Smooth muscle cell (in vitro differentiated cells): ENCODE measurements around the gene TFEB. TPM values are rescaled to one million over a fixed set of nuclear protein-coding genes. Genes with fewer than 3 reads are reported as not detected.

Source experiments
- DNase-seq: peaks from one replicate; lab custom pipeline; 2025; ENCODE audit not compliant: unreplicated experiment; lab: John Stamatoyannopoulos, UW
- H2AFZ ChIP-seq: fragments of 200-600 bp; sonication (generic); 2 replicates; pipeline ENCODE4 v1.6.0; 2016; ENCODE audit warnings: antibody characterized with exemption, low read depth, mild to moderate bottlenecking
- H3F3A ChIP-seq: fragments of 200-600 bp; sonication (generic); 2 replicates; pipeline ENCODE4 v1.6.0; 2017; ENCODE audit warnings: antibody characterized with exemption, low read depth
- H3K27ac ChIP-seq: fragments of 200-600 bp; sonication (generic); 2 replicates; pipeline ENCODE4 v1.5.1; 2016; ENCODE audit warnings: low read depth, mild to moderate bottlenecking
- H3K27me3 ChIP-seq: fragments of 200-600 bp; sonication (generic); 2 replicates; pipeline ENCODE4 v1.6.1; 2016; ENCODE audit warnings: low read depth, mild to moderate bottlenecking
- H3K36me3 ChIP-seq: fragments of 200-600 bp; sonication (generic); 2 replicates; pipeline ENCODE4 v1.5.1; 2016; ENCODE audit warnings: low read depth
- H3K4me1 ChIP-seq: fragments of 200-600 bp; sonication (generic); 2 replicates; pipeline ENCODE4 v1.5.1; 2016; ENCODE audit warnings: low read depth
- H3K4me2 ChIP-seq: fragments of 200-600 bp; sonication (generic); 2 replicates; pipeline ENCODE4 v1.6.0; 2016; ENCODE audit warnings: mild to moderate bottlenecking
- H3K4me3 ChIP-seq: fragments of 200-600 bp; sonication (generic); 2 replicates; pipeline ENCODE4 v1.5.1; 2016; ENCODE audit warnings: mild to moderate bottlenecking
- H3K79me2 ChIP-seq: fragments of 200-600 bp; sonication (generic); 2 replicates; pipeline ENCODE4 v1.6.0; 2016; ENCODE audit warnings: low read depth, mild to moderate bottlenecking
- H3K9ac ChIP-seq: fragments of 200-600 bp; sonication (generic); 2 replicates; pipeline ENCODE4 v1.6.0; 2016; ENCODE audit warnings: low read depth
- H3K9me3 ChIP-seq: fragments of 200-600 bp; sonication (generic); replicated peaks from 2 replicates; pipeline ENCODE4 v1.5.1; 2016; ENCODE audit warnings: low read depth
- H4K20me1 ChIP-seq: fragments of 200-600 bp; sonication (generic); 2 replicates; pipeline ENCODE4 v1.6.0; 2016; ENCODE audit warnings: low read depth
- WGBS: methylation state at CpG from one replicate; pipeline ENCODE4 v1.1.7; 2016; ENCODE audit warnings: low lambda C conversion rate; 5-methylcytosine and 5-hydroxymethylcytosine counted together
- polyA plus RNA-seq: library from polyadenylated mRNA; unstranded; fragments of >200 nt; fragmentation: Nextera tagmentation; extraction: Ambion mirVana; gene quantifications from 2 replicates; pipeline ENCODE4 v1.2.1, GENCODE V29; 2016
- total RNA-seq: library from RNA; depleted of rRNA; stranded (reverse); fragments of >200 nt; gene quantifications from 2 replicates; pipeline ENCODE4 v1.2.3, GENCODE V29; 2014
- TF ChIP-seq, protein P1 (sequence below): fragments of 200-600 bp; sonication (generic); IDR thresholded peaks from 2 replicates; pipeline ENCODE4 v1.5.1; 2017; ENCODE audit warnings: borderline replicate concordance, mild to moderate bottlenecking, antibody characterized with exemption; ENCODE audit not compliant: insufficient read depth, poor library complexity, severe bottlenecking

TFEB gene
- total and polyA plus RNA-seq, 2 experiments from 2014 or later: 15.3 to 15.7 TPM

DNA sequence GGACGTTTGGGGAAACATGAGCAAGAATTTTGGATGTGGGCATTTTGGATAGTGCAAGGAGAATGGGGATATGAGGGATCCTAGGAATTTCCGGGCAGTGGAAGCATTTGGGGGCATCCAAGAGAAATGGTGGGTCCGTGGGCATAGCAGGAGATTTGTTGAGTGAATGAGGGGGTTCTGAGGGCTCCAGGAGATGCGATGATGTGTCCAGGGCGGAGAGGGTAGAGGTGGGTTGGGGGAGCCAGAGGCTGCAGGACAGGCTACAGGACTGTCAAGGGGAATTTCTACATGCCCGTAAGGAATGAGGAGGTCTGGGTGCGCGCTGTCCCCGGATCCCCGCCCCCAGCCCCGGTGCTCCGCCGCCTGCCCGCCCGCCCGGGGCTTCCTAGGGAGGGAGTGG lies 43.9 kb upstream of the TFEB start:
- 8% methylated on average over 6 of the region's 16 CpGs for WGBS
- Histone ChIP-seq H3K4me3 (peak overlapping the region; percentile 55), H3K4me2 (peak overlapping the region; percentile 95), H3K9me3 (no peaks in the 10 kb centered on the region), H3K9ac (peak overlapping the region; percentile 24), H3K4me1 (peaks cover 14% of the 10 kb centered on the region), H3F3A (no peaks in the 10 kb centered on the region), H2AFZ (no peak overlapping the region), H3K79me2 (no peaks in the 10 kb centered on the region), H4K20me1 (no peaks in the 10 kb centered on the region), H3K36me3 (peaks cover 4% of the 10 kb centered on the region), H3K27ac (no peak overlapping the region), H3K27me3 (no peaks in the 10 kb centered on the region)
- no peak for DNase-seq
- TF ChIP-seq, protein P1, sequence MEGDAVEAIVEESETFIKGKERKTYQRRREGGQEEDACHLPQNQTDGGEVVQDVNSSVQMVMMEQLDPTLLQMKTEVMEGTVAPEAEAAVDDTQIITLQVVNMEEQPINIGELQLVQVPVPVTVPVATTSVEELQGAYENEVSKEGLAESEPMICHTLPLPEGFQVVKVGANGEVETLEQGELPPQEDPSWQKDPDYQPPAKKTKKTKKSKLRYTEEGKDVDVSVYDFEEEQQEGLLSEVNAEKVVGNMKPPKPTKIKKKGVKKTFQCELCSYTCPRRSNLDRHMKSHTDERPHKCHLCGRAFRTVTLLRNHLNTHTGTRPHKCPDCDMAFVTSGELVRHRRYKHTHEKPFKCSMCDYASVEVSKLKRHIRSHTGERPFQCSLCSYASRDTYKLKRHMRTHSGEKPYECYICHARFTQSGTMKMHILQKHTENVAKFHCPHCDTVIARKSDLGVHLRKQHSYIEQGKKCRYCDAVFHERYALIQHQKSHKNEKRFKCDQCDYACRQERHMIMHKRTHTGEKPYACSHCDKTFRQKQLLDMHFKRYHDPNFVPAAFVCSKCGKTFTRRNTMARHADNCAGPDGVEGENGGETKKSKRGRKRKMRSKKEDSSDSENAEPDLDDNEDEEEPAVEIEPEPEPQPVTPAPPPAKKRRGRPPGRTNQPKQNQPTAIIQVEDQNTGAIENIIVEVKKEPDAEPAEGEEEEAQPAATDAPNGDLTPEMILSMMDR: no peak

DNA sequence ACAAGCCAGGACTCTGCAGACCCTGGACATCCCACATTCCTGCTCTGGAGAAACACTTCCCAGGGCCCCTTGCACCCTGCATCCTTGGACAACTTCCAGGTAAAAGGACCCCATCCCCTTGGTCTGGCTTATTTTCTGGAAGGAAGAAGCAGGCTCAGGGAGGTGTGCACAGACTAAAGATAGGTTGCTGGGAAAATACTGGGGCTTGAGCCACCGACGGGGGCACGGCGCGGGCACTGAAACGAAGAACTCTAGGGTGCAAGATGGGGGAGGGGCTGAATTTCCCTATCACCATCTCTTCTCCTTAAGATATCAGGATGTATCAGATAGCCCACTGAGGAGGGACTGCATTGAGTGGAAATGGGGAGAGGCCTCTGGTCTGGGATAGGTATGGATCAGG lies 43.5 kb upstream of the TFEB start:
- Histone ChIP-seq H3K4me1 (peaks cover 14% of the 10 kb centered on the region), H2AFZ (no peak overlapping the region), H4K20me1 (no peaks in the 10 kb centered on the region), H3K27ac (no peak overlapping the region), H3K4me2 (peak overlapping the region; percentile 95), H3K36me3 (peaks cover 4% of the 10 kb centered on the region), H3F3A (no peaks in the 10 kb centered on the region), H3K9ac (peak overlapping the region; percentile 24), H3K79me2 (no peaks in the 10 kb centered on the region), H3K9me3 (no peaks in the 10 kb centered on the region), H3K27me3 (no peaks in the 10 kb centered on the region), H3K4me3 (peak overlapping the region; percentile 55)
- 51% methylated on average over 6 of the region's 6 CpGs for WGBS
- no peak for DNase-seq
- TF ChIP-seq, protein P1: no peak

DNA sequence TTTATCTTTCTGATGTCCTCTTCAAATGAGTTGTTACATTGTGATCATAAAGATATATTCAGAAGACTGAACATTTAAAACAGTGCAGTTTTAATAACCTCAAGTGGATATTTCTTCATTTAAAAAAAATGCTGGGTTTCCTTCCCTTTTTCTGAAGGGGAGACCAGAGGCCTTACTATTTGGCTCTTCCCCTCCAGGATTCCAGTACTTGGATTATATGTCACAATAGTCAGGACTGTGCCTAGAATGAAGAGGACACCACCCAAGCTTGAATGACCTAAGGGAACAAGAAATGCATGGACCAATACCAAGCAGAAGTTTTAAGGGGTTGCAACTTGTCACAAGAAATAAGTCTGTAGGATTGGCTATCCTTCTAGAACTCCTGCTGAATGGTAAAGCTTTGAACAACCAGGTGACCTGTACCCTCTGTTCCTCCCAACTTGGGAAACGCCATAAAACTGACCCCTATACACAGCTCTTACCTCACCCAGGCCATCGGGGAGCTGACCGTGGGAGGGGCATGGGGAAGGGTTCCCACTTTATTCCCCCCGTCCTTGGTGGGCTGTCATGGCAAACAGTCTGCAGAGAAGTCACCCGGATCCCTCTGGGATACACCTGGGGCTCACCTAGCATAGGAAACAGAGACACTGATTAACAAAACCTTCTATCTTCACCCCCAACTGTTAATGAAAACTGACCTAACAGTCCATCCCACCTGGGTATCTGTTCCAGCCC lies 42.3 kb upstream of the TFEB start:
- Histone ChIP-seq H3K9ac (no peak overlapping the region), H4K20me1 (no peaks in the 10 kb centered on the region), H3K27me3 (no peaks in the 10 kb centered on the region), H3K4me2 (no peak overlapping the region), H3K27ac (no peak overlapping the region), H3K36me3 (peaks cover 4% of the 10 kb centered on the region), H3K9me3 (no peaks in the 10 kb centered on the region), H3K4me1 (peaks cover 14% of the 10 kb centered on the region), H3K4me3 (no peak overlapping the region), H3K79me2 (no peaks in the 10 kb centered on the region), H3F3A (no peaks in the 10 kb centered on the region), H2AFZ (no peak overlapping the region)
- WGBS: 94% methylated on average over 5 of the region's 5 CpGs
- DNase-seq: no peak
- TF ChIP-seq, protein P1: no peak
